ENCODE results near the gene AMER3. TPM values are rescaled to one million over a fixed set of nuclear protein-coding genes. Genes with fewer than 3 reads are reported as not detected.
A peak's percentile ranks its signal among the peaks of the same experiment; 100 is the strongest.

AMER3 gene
- total RNA-seq, 3 donors from 2014 or later: not detected

GRCh38 chr2:130762910-130763385, 7.6 kb downstream of the AMER3 start:
- no peak overlapping the region for H3K4me3 Mint-ChIP-seq
- H3K27me3 Mint-ChIP-seq (ENCODE audit: low read depth): peaks cover 30% of the 10 kb centered on the region
- H3K9me3 Mint-ChIP-seq: no peaks in the 10 kb centered on the region
- no peak for ATAC-seq
- DNase-seq: no peak
- H3K4me1 Mint-ChIP-seq (ENCODE audit: low read depth): no peaks in the 10 kb centered on the region
- H3K36me3 Mint-ChIP-seq (ENCODE audit: insufficient read depth): peaks cover 1% of the 10 kb centered on the region

GRCh38 chr2:130763405-130763804, 8.1 kb downstream of the AMER3 start:
- no peaks in the 10 kb centered on the region for H3K36me3 Mint-ChIP-seq (ENCODE audit: insufficient read depth)
- no peak overlapping the region for H3K4me3 Mint-ChIP-seq
- no peaks in the 10 kb centered on the region for H3K9me3 Mint-ChIP-seq
- ATAC-seq (no peak), DNase-seq (no peak)
- H3K4me1 Mint-ChIP-seq (ENCODE audit: low read depth): no peaks in the 10 kb centered on the region
- H3K27me3 Mint-ChIP-seq (ENCODE audit: low read depth): peaks cover 29% of the 10 kb centered on the region

DNA sequence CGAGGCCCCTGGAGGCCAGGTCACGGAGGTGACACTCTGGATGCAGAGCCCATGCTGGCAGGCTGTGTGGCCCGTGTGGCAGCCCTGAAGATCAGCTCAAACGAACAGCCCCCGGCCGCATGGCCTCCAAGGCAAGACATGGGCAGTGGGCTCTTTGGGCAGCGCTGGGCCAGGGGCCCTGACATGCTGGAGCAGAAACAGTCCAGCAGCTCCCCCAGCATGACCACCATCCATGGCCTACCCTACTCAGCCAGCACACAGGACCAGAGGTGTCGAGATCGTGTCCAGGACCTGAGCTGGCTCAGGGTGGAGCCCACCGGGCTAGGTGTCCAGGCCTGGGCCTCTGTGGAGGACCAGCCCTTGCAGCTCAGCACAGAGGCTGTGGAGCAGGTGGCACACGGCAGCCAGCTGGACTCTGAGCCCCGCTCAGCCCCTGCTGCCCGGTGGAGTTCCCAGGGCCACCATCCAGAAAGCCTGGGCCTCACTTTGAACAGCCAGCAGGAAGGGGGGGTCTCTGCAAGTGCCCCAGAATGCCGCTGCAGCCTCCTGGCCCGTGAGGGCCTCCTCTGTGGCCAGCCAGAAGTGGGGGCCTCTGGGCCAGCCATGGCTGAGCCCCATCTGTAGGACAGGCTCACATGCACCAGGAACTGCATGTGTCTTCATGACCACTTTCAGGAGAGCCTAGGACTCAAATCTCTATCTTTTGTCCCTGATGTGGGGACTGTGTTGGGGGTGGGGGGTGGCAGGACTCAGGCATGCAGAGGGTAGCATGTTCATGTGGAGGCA, 8.9 kb downstream of the AMER3 start:
- no peak for ATAC-seq
- no peak for DNase-seq
- H3K9me3 Mint-ChIP-seq: no peaks in the 10 kb centered on the region
- no peaks in the 10 kb centered on the region for H3K36me3 Mint-ChIP-seq (ENCODE audit: insufficient read depth)
- no peaks in the 10 kb centered on the region for H3K4me1 Mint-ChIP-seq (ENCODE audit: low read depth)
- H3K27me3 Mint-ChIP-seq (ENCODE audit: low read depth): peaks cover 30% of the 10 kb centered on the region
- H3K4me3 Mint-ChIP-seq: no peak overlapping the region

GRCh38 chr2:130764821-130765115, 9.4 kb downstream of the AMER3 start:
- no peaks in the 10 kb centered on the region for H3K36me3 Mint-ChIP-seq (ENCODE audit: insufficient read depth)
- DNase-seq: no peak
- H3K4me3 Mint-ChIP-seq: no peak overlapping the region
- no peaks in the 10 kb centered on the region for H3K9me3 Mint-ChIP-seq
- H3K27me3 Mint-ChIP-seq (ENCODE audit: low read depth): peaks cover 34% of the 10 kb centered on the region
- no peak for ATAC-seq
- H3K4me1 Mint-ChIP-seq (ENCODE audit: low read depth): no peaks in the 10 kb centered on the region

GRCh38 chr2:130765464-130765863, 10.1 kb downstream of the AMER3 start:
- H3K9me3 Mint-ChIP-seq: no peaks in the 10 kb centered on the region
- H3K4me3 Mint-ChIP-seq: no peak overlapping the region
- H3K27me3 Mint-ChIP-seq (ENCODE audit: low read depth): peaks cover 34% of the 10 kb centered on the region
- DNase-seq (no peak), ATAC-seq (no peak)
- no peaks in the 10 kb centered on the region for H3K36me3 Mint-ChIP-seq (ENCODE audit: insufficient read depth)
- H3K4me1 Mint-ChIP-seq (ENCODE audit: low read depth): no peaks in the 10 kb centered on the region

- H3K9me3 Mint-ChIP-seq: no peaks in the 10 kb centered on the region
- no peaks in the 10 kb centered on the region for H3K36me3 Mint-ChIP-seq (ENCODE audit: insufficient read depth)
- no peak overlapping the region for H3K4me3 Mint-ChIP-seq
- DNase-seq: no peak
- H3K4me1 Mint-ChIP-seq (ENCODE audit: low read depth): no peaks in the 10 kb centered on the region
- no peak for ATAC-seq
- H3K27me3 Mint-ChIP-seq (ENCODE audit: low read depth): peaks cover 28% of the 10 kb centered on the region
Observed at GRCh38 chr2:130766037-130766436, 10.7 kb downstream of the AMER3 start.

GRCh38 chr2:130766711-130767407, 11.5 kb downstream of the AMER3 start:
- no peaks in the 10 kb centered on the region for H3K36me3 Mint-ChIP-seq (ENCODE audit: insufficient read depth)
- no peaks in the 10 kb centered on the region for H3K9me3 Mint-ChIP-seq
- ATAC-seq (no peak), DNase-seq (no peak)
- no peak overlapping the region for H3K4me3 Mint-ChIP-seq
- H3K27me3 Mint-ChIP-seq (ENCODE audit: low read depth): peaks cover 23% of the 10 kb centered on the region
- no peaks in the 10 kb centered on the region for H3K4me1 Mint-ChIP-seq (ENCODE audit: low read depth)

GRCh38 chr2:130767408-130767775, 12.1 kb downstream of the AMER3 start:
- DNase-seq (no peak), ATAC-seq (peak in 1 of 2 donors; percentile 27)
- H3K36me3 Mint-ChIP-seq (ENCODE audit: insufficient read depth): no peaks in the 10 kb centered on the region
- no peak overlapping the region for H3K4me3 Mint-ChIP-seq
- H3K4me1 Mint-ChIP-seq (ENCODE audit: low read depth): no peaks in the 10 kb centered on the region
- H3K9me3 Mint-ChIP-seq: no peaks in the 10 kb centered on the region
- H3K27me3 Mint-ChIP-seq (ENCODE audit: low read depth): peaks cover 26% of the 10 kb centered on the region

GRCh38 chr2:130768191-130768855, 13.0 kb downstream of the AMER3 start:
- Mint-ChIP-seq H3K9me3 (no peaks in the 10 kb centered on the region), H3K4me3 (no peak overlapping the region), H3K4me1 (ENCODE audit: low read depth) (no peaks in the 10 kb centered on the region), H3K36me3 (ENCODE audit: insufficient read depth) (no peaks in the 10 kb centered on the region), H3K27me3 (ENCODE audit: low read depth) (peaks cover 26% of the 10 kb centered on the region)
- DNase-seq (no peak), ATAC-seq (no peak)

DNA sequence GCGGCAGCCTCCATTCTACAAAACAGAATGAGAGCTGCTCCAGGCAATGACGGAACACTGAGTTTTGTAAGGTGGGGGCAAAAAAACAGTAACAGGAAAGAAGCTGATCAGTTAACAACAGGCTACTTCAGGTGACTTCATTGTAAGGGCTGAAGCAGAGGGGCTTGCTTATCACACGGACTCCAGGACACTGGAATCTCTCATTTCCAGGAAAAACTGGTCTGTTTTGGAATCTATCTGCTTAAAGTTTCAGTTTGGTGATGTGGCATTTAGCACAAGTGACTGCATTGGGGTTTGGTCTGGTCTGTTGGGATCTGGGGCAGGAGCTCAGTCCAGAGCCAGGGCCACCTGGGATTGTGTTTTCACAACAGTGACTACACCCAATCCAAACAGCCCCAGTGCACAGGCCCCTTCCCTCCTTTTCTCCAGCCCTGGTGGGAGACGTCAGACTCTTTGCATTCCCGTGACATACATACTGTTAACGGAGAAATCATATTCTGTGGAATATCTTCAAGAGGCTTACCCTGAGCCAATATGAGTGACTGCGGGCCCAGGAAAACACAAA, 14.1 kb downstream of the AMER3 start:
- DNase-seq (no peak), ATAC-seq (no peak)
- Mint-ChIP-seq H3K4me3 (no peak overlapping the region), H3K27me3 (ENCODE audit: low read depth) (peaks cover 26% of the 10 kb centered on the region), H3K36me3 (ENCODE audit: insufficient read depth) (no peaks in the 10 kb centered on the region), H3K4me1 (ENCODE audit: low read depth) (no peaks in the 10 kb centered on the region), H3K9me3 (no peaks in the 10 kb centered on the region)

- Mint-ChIP-seq H3K9me3 (no peaks in the 10 kb centered on the region), H3K36me3 (ENCODE audit: insufficient read depth) (no peaks in the 10 kb centered on the region), H3K4me1 (ENCODE audit: low read depth) (no peaks in the 10 kb centered on the region), H3K4me3 (no peak overlapping the region), H3K27me3 (ENCODE audit: low read depth) (peaks cover 24% of the 10 kb centered on the region)
- DNase-seq (no peak), ATAC-seq (no peak)
Observed at GRCh38 chr2:130776550-130776949, 21.2 kb downstream of the AMER3 start.

- H3K4me3 Mint-ChIP-seq: no peak overlapping the region
- peaks cover 20% of the 10 kb centered on the region for H3K27me3 Mint-ChIP-seq (ENCODE audit: low read depth)
- ATAC-seq (no peak), DNase-seq (no peak)
- no peaks in the 10 kb centered on the region for H3K9me3 Mint-ChIP-seq
- H3K4me1 Mint-ChIP-seq (ENCODE audit: low read depth): no peaks in the 10 kb centered on the region
- H3K36me3 Mint-ChIP-seq (ENCODE audit: insufficient read depth): no peaks in the 10 kb centered on the region
Observed at GRCh38 chr2:130778781-130779180, 23.4 kb downstream of the AMER3 start.

DNA sequence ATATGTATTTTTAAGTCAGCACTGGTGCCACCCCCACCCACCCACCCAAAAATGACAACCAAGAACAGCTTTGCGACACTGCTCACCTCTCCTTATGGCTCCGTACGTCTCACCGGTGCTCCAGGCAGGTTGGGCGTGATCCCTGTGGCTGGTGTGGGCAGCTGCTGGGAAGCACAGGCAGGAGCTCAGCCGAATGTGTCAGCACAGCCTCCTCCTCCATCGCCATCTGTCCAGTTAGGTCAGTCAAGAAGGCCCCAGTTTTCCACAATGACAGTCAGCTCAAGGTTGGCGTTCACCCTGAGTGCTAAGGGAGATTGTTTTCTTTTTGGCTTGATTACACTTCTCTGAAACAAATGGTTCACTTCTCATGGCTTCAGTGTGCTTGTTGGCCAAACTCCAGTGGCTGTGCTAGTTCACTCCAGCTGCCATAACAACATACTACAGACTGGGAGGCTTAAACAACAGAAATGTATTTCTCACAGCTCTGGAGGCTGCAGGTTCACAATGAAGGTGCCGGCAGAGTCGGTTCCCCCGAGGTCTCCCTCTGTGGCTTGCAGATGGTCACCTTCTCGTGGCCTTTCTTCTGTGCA, 30.2 kb downstream of the AMER3 start:
- H3K27me3 Mint-ChIP-seq (ENCODE audit: low read depth): peaks cover 11% of the 10 kb centered on the region
- DNase-seq (no peak), ATAC-seq (no peak)
- H3K36me3 Mint-ChIP-seq (ENCODE audit: insufficient read depth): no peaks in the 10 kb centered on the region
- no peak overlapping the region for H3K4me3 Mint-ChIP-seq
- H3K4me1 Mint-ChIP-seq (ENCODE audit: low read depth): no peaks in the 10 kb centered on the region
- no peaks in the 10 kb centered on the region for H3K9me3 Mint-ChIP-seq

GRCh38 chr2:130786076-130786475, 30.7 kb downstream of the AMER3 start:
- DNase-seq (no peak), ATAC-seq (no peak)
- no peaks in the 10 kb centered on the region for H3K9me3 Mint-ChIP-seq
- no peak overlapping the region for H3K4me3 Mint-ChIP-seq
- no peaks in the 10 kb centered on the region for H3K36me3 Mint-ChIP-seq (ENCODE audit: insufficient read depth)
- no peaks in the 10 kb centered on the region for H3K4me1 Mint-ChIP-seq (ENCODE audit: low read depth)
- peaks cover 6% of the 10 kb centered on the region for H3K27me3 Mint-ChIP-seq (ENCODE audit: low read depth)

Data from activated T-cell treated with anti-CD3 and anti-CD28 coated beads, Interleukin-2, amount 50 U/mL, for 4 hours (primary cell).